ENCODE data around the gene MSH2.

DNA sequence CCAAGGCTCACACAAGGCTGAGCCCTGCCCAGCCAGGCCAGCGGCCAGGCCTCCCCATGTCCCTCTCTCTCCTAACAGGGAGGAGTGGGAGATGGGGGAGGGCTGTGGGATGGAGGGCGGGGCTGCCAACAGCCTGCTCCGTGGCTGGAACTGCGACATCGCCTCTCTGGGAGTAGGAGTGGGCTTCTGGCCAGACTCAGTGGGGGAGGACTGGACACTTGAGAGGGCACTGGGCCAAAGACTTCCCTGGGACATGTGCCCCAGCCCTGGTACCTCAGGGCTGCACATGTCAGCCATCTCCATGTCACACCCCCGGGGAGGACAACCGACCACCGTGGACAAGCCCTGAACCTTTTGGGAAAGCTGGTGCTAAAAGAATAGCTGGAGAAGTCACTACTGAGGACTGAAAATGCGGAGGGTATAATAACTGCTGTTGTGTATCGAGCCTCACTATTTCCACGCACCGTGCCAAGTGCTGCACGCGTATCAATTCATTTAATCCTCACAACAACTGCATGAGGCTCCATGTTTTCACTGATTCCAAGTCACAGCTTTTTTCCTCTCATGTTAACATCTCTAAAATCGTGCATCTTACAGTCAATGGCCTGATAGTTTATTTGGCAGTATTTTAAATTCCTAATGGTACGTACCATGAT lies 127.3 kb downstream of the MSH2 start:
- TF ChIP-seq, protein P1, sequence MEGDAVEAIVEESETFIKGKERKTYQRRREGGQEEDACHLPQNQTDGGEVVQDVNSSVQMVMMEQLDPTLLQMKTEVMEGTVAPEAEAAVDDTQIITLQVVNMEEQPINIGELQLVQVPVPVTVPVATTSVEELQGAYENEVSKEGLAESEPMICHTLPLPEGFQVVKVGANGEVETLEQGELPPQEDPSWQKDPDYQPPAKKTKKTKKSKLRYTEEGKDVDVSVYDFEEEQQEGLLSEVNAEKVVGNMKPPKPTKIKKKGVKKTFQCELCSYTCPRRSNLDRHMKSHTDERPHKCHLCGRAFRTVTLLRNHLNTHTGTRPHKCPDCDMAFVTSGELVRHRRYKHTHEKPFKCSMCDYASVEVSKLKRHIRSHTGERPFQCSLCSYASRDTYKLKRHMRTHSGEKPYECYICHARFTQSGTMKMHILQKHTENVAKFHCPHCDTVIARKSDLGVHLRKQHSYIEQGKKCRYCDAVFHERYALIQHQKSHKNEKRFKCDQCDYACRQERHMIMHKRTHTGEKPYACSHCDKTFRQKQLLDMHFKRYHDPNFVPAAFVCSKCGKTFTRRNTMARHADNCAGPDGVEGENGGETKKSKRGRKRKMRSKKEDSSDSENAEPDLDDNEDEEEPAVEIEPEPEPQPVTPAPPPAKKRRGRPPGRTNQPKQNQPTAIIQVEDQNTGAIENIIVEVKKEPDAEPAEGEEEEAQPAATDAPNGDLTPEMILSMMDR (IDR thresholded peaks at IDR 0.05; ENCODE audit: poor library complexity), result no peak
- TF ChIP-seq EZH2 (IDR thresholded peaks at IDR 0.05; ENCODE audit: borderline replicate concordance) (no peak), EZH2phosphoT487 (IDR thresholded peaks at IDR 0.05; ENCODE audit: low read depth, severe bottlenecking, unreplicated experiment) (no peak)
